Measurements from ENCODE around the gene CDC42BPB.

Gene CDC42BPB

DNA sequence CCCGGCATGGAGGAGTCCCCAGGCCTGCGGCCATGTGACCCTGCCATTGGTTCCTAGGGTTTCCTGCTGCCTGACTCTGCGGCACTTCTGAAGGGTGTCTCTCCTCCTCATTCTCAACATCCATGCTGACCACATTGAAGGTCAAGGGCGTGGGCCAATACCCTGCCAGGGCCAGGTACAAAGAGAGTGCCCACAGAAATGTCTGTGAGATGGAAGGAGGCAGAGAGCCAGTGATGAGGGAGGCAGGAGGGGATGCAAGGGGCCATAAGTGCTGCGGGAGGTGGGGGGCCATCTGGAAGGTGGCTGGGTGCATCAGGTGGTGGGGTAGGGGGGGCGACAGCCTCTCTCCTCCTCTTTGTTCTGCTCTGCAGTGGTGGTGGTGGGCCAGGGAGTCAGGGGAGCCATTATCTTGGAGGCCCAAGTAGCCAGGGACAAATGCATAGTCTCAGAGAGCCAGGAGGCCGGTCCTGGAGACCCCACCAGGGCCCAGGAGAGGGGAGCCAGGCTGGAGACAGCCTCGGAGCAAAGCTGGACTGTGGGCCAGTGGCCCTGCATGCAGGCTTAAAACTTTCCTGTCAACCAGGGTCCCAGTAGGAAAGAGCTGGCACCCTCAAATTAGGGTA, 13.0 kb upstream of the CDC42BPB start:
- Histone ChIP-seq H3K27ac (ENCODE audit: low read depth, low read length) (no peak overlapping the region), H3K27me3 (ENCODE audit: control insufficient read depth, insufficient read depth, low read length) (peaks cover 7% of the 10 kb centered on the region; the same call in 1 of the 2 replicates)

DNA sequence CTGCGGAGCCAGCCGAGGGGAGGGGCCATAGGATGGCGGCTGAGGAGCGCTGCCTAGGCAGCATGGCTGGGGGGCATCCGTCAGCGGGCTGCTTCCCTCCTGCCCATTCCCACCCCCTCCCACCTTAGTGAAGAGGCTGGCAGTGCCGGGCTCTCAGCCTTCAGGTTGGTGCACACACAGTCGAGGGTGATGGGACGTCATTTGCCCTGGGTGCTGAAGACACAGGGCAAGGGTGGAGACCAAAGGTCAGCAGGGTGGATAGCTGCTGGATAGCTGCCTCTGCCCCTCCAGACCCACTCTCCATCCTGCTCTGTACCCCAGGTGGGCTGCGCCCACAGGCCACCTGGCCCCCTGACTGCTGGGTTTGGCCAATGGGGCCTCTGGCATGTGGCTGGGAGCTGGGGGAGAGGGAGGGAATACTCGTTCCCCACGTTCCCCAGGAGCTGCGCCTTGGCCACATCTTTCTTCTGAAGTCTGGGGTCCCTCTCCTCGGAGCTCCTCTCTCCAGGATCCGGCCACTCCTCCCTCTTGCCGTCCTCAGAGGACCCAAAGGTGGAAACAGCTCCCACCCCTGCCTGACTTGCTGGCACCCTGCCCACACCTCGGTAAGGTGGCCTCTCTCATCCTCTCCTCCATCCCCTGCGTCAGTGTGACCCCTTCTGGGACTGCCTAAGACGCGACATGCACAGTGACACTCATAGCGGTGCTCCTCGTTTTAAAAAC, 11.2 kb upstream of the CDC42BPB start:
- no peaks in the 10 kb centered on the region for H3K27me3 ChIP-seq (ENCODE audit: control insufficient read depth, insufficient read depth, low read length)
- no peak overlapping the region for H3K27ac ChIP-seq (ENCODE audit: low read depth, low read length)
- no peak overlapping the region for H3K9ac ChIP-seq (ENCODE audit: low read length)
- no peaks in the 10 kb centered on the region for H3K9me3 ChIP-seq (ENCODE audit: control insufficient read depth, insufficient read depth, low read depth, low read length)
- no peaks in the 10 kb centered on the region; the same call in 1 of the 2 replicates for H3K4me1 ChIP-seq (ENCODE audit: control insufficient read depth, insufficient read depth, low read length)
- H3K4me3 ChIP-seq (ENCODE audit: low read depth, low read length), result no peak overlapping the region
- H3K36me3 ChIP-seq (ENCODE audit: control insufficient read depth, insufficient read depth, low read length), result no peaks in the 10 kb centered on the region

More for the DNA sequence above, 13.0 kb upstream of the CDC42BPB start:
- Histone ChIP-seq H3K9me3 (ENCODE audit: control insufficient read depth, insufficient read depth, low read depth, low read length) (no peaks in the 10 kb centered on the region), H3K9ac (ENCODE audit: low read length) (no peak overlapping the region), H3K36me3 (ENCODE audit: control insufficient read depth, insufficient read depth, low read length) (no peaks in the 10 kb centered on the region), H3K4me3 (ENCODE audit: low read depth, low read length) (no peak overlapping the region), H3K4me1 (ENCODE audit: control insufficient read depth, insufficient read depth, low read length) (peaks cover 8% of the 10 kb centered on the region; the same call in 1 of the 2 replicates)

DNA sequence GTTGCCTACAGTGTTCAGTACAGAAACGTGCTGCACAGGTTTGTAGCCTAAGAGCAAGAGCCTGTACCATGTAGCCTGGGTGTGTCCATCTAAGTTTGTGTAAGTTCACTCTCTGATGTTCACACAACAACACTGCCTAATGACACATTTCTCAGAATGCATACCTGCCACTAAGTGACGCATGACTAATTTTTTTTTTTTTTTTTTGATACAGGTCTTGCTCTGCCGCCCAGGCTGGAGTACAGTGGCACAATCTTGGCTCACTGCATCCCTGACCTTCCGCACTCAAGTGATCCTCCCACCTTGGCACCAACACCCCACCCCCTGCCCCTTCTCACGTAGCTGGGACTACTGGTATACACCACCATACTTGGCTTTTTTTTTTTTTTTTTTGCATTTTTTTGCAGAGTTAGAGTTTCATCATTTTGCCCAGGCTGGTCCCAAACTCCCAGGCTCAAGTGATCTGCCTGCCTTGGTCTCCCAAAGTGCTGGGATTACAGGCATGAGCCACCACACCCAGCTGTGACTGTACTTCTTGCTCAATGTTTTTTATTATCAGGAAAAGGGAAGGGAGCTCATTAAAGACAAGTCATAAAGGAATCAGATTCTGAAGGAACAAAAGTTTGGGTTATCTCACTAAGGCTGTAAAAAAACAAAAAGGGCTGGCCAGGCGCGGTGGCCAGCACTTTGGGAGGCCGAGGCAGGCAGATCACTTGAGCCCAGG, 10.0 kb upstream of the CDC42BPB start:
- H3K27ac ChIP-seq (ENCODE audit: low read depth, low read length), result no peak overlapping the region
- H3K9ac ChIP-seq (ENCODE audit: low read length), result no peak overlapping the region
- H3K4me1 ChIP-seq (ENCODE audit: control insufficient read depth, insufficient read depth, low read length), result no peaks in the 10 kb centered on the region; the same call in 1 of the 2 replicates
- H3K36me3 ChIP-seq (ENCODE audit: control insufficient read depth, insufficient read depth, low read length), result no peaks in the 10 kb centered on the region
- H3K9me3 ChIP-seq (ENCODE audit: control insufficient read depth, insufficient read depth, low read depth, low read length), result no peaks in the 10 kb centered on the region
- no peak overlapping the region for H3K4me3 ChIP-seq (ENCODE audit: low read depth, low read length)
- H3K27me3 ChIP-seq (ENCODE audit: control insufficient read depth, insufficient read depth, low read length), result no peaks in the 10 kb centered on the region

DNA sequence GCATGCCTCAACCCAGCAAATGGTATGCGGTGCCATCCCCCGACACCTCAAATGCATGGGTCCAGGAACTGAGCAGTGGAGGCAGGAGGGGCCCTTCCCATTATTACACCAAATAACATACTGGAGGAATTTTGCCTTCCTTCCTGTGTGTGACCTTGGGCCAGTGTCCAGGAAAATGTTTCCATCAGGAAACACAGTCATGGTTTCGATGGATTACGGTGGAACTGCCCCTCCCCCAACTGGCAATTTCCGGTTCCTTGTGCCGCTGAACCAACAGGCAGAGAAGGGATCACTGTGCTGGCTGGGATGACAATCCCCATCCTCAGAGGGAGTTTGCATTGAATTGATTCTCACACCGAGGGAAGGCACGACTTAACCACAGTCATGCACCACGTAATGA, 9.1 kb upstream of the CDC42BPB start:
- H3K4me3 ChIP-seq (ENCODE audit: low read depth, low read length), result no peak overlapping the region
- H3K27ac ChIP-seq (ENCODE audit: low read depth, low read length), result no peak overlapping the region
- H3K27me3 ChIP-seq (ENCODE audit: control insufficient read depth, insufficient read depth, low read length), result no peaks in the 10 kb centered on the region
- H3K36me3 ChIP-seq (ENCODE audit: control insufficient read depth, insufficient read depth, low read length), result no peaks in the 10 kb centered on the region
- H3K9me3 ChIP-seq (ENCODE audit: control insufficient read depth, insufficient read depth, low read depth, low read length), result no peaks in the 10 kb centered on the region
- no peak overlapping the region for H3K9ac ChIP-seq (ENCODE audit: low read length)
- no peaks in the 10 kb centered on the region; the same call in 1 of the 2 replicates for H3K4me1 ChIP-seq (ENCODE audit: control insufficient read depth, insufficient read depth, low read length)

DNA sequence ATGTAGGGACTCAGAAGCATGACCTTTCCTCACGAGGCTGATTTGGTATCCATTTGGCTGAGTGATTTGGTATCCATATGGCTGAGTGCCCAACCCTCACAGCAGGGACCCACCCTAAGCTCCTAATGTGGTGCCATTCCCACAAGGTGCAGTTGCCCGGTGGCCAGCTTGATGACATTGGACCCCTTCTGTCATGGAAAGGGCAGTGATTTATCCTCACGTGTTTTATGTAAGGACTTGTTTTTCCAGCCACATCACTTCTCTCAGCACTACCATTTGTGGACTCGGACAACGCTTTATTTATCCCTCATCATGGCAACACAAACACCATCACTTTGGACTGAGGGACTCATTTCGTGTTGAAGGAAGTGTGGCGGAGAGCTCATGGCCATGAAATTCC, 8.5 kb upstream of the CDC42BPB start:
- Histone ChIP-seq H3K9ac (ENCODE audit: low read length) (no peak overlapping the region), H3K4me1 (ENCODE audit: control insufficient read depth, insufficient read depth, low read length) (no peaks in the 10 kb centered on the region), H3K4me3 (ENCODE audit: low read depth, low read length) (no peak overlapping the region)

DNA sequence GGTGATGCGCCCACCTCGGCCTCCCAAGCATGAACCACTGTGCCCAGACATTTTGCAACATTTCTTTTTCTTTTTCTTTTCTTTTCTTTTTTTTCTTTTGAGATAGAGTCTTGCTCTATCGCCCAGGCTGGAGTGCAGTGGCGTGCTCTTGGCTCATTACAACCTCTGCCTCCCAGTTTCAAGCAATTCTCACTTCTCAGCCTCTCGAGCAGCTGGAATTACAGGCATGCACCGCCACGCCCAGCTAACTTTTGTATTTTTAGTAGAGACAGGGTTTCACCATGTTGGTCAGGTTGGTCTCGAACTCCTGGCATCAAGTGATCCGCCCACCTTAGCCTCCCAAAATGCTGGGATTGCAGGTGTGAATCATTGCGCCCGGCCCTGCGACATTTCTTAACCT, 7.6 kb upstream of the CDC42BPB start:
- Histone ChIP-seq H3K36me3 (ENCODE audit: control insufficient read depth, insufficient read depth, low read length) (no peaks in the 10 kb centered on the region), H3K27ac (ENCODE audit: low read depth, low read length) (no peak overlapping the region), H3K27me3 (ENCODE audit: control insufficient read depth, insufficient read depth, low read length) (no peaks in the 10 kb centered on the region), H3K4me3 (ENCODE audit: low read depth, low read length) (no peak overlapping the region), H3K9me3 (ENCODE audit: control insufficient read depth, insufficient read depth, low read depth, low read length) (no peaks in the 10 kb centered on the region), H3K4me1 (ENCODE audit: control insufficient read depth, insufficient read depth, low read length) (no peaks in the 10 kb centered on the region), H3K9ac (ENCODE audit: low read length) (no peak overlapping the region)

More for the DNA sequence above, 8.5 kb upstream of the CDC42BPB start:
- Histone ChIP-seq H3K27me3 (ENCODE audit: control insufficient read depth, insufficient read depth, low read length) (no peaks in the 10 kb centered on the region), H3K27ac (ENCODE audit: low read depth, low read length) (no peak overlapping the region), H3K9me3 (ENCODE audit: control insufficient read depth, insufficient read depth, low read depth, low read length) (no peaks in the 10 kb centered on the region), H3K36me3 (ENCODE audit: control insufficient read depth, insufficient read depth, low read length) (no peaks in the 10 kb centered on the region)

DNA sequence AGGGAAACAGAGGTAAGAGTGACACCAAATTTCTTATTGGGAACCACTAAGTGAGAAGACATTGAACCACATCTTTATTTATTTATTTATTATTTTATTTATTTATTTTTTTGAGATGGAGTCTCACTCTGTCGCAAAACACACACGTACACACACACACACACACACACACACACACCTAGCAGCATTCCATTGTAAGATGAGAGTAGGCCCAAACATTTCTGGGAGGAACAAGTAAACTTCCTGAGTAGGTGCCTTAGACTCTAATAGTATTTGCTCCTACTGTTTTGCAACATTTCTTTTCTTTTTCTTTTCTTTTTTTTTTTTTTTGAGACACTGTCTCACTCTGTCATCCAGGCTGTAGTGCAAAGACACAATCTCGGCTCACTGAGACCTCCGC, 7.1 kb upstream of the CDC42BPB start:
- Histone ChIP-seq H3K9ac (ENCODE audit: low read length) (no peak overlapping the region), H3K4me3 (ENCODE audit: low read depth, low read length) (no peak overlapping the region), H3K4me1 (ENCODE audit: control insufficient read depth, insufficient read depth, low read length) (no peaks in the 10 kb centered on the region), H3K9me3 (ENCODE audit: control insufficient read depth, insufficient read depth, low read depth, low read length) (no peaks in the 10 kb centered on the region), H3K27ac (ENCODE audit: low read depth, low read length) (no peak overlapping the region), H3K36me3 (ENCODE audit: control insufficient read depth, insufficient read depth, low read length) (no peaks in the 10 kb centered on the region), H3K27me3 (ENCODE audit: control insufficient read depth, insufficient read depth, low read length) (no peaks in the 10 kb centered on the region)

DNA sequence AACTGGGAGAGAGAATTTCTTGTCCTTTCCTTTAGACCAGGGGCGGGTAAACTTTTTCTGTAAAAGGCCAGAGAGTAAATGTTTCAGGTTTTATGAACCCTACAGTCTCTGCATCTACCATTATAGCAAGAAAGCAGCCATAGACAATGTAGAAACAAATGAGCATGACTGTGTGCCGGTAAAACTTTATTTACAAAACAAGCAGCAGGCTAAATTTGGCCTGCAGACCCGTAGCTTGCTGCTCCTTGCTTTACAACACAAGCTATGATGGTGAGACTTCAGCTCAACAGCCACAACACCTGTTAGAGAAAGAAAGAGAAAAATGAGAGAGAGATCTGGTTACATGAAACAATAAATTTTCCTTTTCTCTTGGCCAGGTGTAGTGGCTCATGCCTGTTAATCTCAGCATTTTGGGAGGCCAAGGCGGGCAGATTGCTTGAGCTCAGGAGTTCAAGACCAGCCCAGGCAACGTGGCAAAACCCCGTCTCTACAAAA, 4.2 kb upstream of the CDC42BPB start:
- Histone ChIP-seq H3K27me3 (ENCODE audit: control insufficient read depth, insufficient read depth, low read length) (no peaks in the 10 kb centered on the region), H3K27ac (ENCODE audit: low read depth, low read length) (no peak overlapping the region), H3K4me3 (ENCODE audit: low read depth, low read length) (no peak overlapping the region), H3K9ac (ENCODE audit: low read length) (no peak overlapping the region), H3K36me3 (ENCODE audit: control insufficient read depth, insufficient read depth, low read length) (no peaks in the 10 kb centered on the region), H3K4me1 (ENCODE audit: control insufficient read depth, insufficient read depth, low read length) (0 out of 2 replicates have a peak, but pooled peaks cover 3% of the 10 kb centered on the region), H3K9me3 (ENCODE audit: control insufficient read depth, insufficient read depth, low read depth, low read length) (no peaks in the 10 kb centered on the region)

DNA sequence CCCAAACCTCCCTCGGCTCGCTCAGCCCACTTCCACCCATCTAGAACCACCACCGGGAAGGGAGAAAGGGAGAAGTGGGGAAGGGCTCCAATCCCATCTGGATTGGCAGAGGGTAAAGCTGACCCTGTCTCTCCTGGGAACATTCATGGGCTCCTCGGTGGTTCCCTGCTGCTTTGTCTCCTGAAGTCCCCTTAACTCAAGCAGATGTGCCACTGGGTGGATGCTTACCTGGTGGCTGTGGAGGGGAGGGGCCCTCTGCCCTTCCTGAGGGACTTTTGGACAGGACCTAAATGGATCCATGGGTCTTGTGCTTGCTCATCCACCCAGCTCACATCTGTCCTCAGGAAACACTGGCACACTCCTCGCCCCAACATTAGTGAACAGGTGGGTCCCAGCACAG, 2.2 kb upstream of the CDC42BPB start:
- Histone ChIP-seq H3K27ac (ENCODE audit: low read depth, low read length) (no peak overlapping the region), H3K9me3 (ENCODE audit: control insufficient read depth, insufficient read depth, low read depth, low read length) (no peaks in the 10 kb centered on the region), H3K27me3 (ENCODE audit: control insufficient read depth, insufficient read depth, low read length) (no peaks in the 10 kb centered on the region), H3K4me3 (ENCODE audit: low read depth, low read length) (no peak overlapping the region), H3K4me1 (ENCODE audit: control insufficient read depth, insufficient read depth, low read length) (peaks cover 12% of the 10 kb centered on the region), H3K9ac (ENCODE audit: low read length) (no peak overlapping the region), H3K36me3 (ENCODE audit: control insufficient read depth, insufficient read depth, low read length) (no peaks in the 10 kb centered on the region)

DNA sequence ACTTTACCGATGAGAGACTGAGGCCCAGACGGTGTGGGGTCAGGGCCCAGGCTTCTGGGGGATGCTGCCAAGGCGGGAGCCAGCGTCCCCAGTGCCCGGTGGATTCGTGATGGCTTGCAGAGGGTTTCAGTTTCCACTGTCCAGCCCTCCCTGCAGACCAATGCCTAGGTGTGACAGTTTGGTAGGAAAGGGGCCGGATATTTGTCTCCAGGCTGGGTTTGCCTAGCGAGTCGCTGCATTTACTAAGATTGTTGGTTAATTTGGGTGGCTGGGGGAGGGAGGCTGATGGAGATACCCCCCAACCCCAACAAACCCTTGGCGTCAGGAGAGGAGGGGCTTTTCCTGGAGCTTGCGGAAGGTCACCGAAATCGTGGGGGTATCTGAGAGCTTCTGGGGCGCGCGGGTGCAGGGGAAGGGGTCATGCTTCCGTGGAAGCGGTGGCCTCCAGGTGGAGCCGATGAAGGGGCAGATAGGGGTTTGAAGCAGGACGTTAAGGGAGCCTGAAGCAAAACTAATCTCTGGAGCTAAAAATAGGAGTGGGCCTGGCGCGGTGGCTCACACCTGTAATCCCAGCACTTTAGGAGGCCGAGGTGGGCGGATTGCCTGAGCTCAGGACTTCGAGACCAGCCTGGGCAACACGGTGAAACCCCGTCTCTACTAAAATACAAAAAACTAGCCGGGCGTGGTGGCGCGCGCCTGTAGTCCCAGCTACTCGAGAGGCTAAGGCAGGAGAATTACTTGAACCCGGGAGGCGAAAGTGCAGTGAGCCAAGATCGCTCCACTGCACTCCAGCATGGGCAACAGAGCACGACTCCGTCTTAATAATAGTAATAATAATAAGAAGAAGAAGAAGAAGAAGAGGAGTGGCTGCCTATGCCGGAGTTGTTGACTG, 1.1 kb upstream of the CDC42BPB start:
- H3K27ac ChIP-seq (ENCODE audit: low read depth, low read length), result no peak overlapping the region; the same call in 1 of the 2 replicates

More for the DNA sequence above, 1.1 kb upstream of the CDC42BPB start:
- Histone ChIP-seq H3K4me1 (ENCODE audit: control insufficient read depth, insufficient read depth, low read length) (peaks cover 12% of the 10 kb centered on the region), H3K4me3 (ENCODE audit: low read depth, low read length) (peak overlapping the region; percentile 99), H3K9me3 (ENCODE audit: control insufficient read depth, insufficient read depth, low read depth, low read length) (no peaks in the 10 kb centered on the region), H3K36me3 (ENCODE audit: control insufficient read depth, insufficient read depth, low read length) (no peaks in the 10 kb centered on the region), H3K9ac (ENCODE audit: low read length) (peak overlapping the region; percentile 82), H3K27me3 (ENCODE audit: control insufficient read depth, insufficient read depth, low read length) (no peaks in the 10 kb centered on the region)

Data from HUES6 (cell line).